Measurements from ENCODE around the gene SLMAP. TPM values are rescaled to one million over a fixed set of nuclear protein-coding genes. Genes with fewer than 3 reads are reported as not detected.
A peak's percentile ranks its signal among the peaks of the same experiment; 100 is the strongest.

Gene SLMAP
- total RNA-seq, 4 donors from 2014 or later, result 49.5 to 56.0 (median 51.0) TPM

GRCh38 chr3:57756528-57757401 is 656 bp downstream of the SLMAP start:
- WGBS, 2 donors, result 0 to 1% methylated on average over 37 to 51 of the region's 84 CpGs
- TF ChIP-seq POLR2A (IDR thresholded peaks at IDR 0.05), result no peak
- TF ChIP-seq CTCF (IDR thresholded peaks at IDR 0.05), result no peak
- intact Hi-C loops (cut with DNase I; ENCODE audit: low total_unique reads), result loop anchor here (5.0 kb wide), 1 partner anchor 64 kb away; the partner anchor contains the start of gene DENND6A
- peak; percentile 40 to 94 for DNase-seq (ENCODE audit: low spot score in 2 of 2)
- peak overlapping the region; percentile 77 for H3K4me3 ChIP-seq (ENCODE audit: low read depth, poor library complexity, severe bottlenecking)

GRCh38 chr3:57757642-57758297 is 1.7 kb downstream of the SLMAP start:
- no peak for TF ChIP-seq CTCF (IDR thresholded peaks at IDR 0.05)
- no peak for TF ChIP-seq POLR2A (IDR thresholded peaks at IDR 0.05)
- peak in 1 of 2 donors; percentile 20 for DNase-seq (ENCODE audit: low spot score in 2 of 2)
- peak overlapping the region; percentile 77 for H3K4me3 ChIP-seq (ENCODE audit: low read depth, poor library complexity, severe bottlenecking)
- intact Hi-C loops (cut with DNase I; ENCODE audit: low total_unique reads), result loop anchor here (5.0 kb wide), 1 partner anchor 65 kb away; the partner anchor contains the start of gene DENND6A
- 30 to 36% methylated on average over 26 of the region's 26 CpGs for WGBS, 2 donors

- no peak for DNase-seq (ENCODE audit: low spot score in 2 of 2)
- intact Hi-C loops (cut with DNase I; ENCODE audit: low total_unique reads), result loop anchor here (5.0 kb wide), 1 partner anchor 66 kb away; the partner anchor contains the start of gene DENND6A
- TF ChIP-seq POLR2A (IDR thresholded peaks at IDR 0.05) (no peak), CTCF (IDR thresholded peaks at IDR 0.05) (no peak)
- WGBS, 2 donors, result 45 to 51% methylated on average over 2 of the region's 2 CpGs
- H3K4me3 ChIP-seq (ENCODE audit: low read depth, poor library complexity, severe bottlenecking), result no peak overlapping the region
Observed at GRCh38 chr3:57758686-57759085, 2.6 kb downstream of the SLMAP start.

GRCh38 chr3:57764794-57765193 is 8.7 kb downstream of the SLMAP start:
- intact Hi-C loops (cut with DNase I; ENCODE audit: low total_unique reads), result no loop called here
- TF ChIP-seq POLR2A (IDR thresholded peaks at IDR 0.05) (no peak), CTCF (IDR thresholded peaks at IDR 0.05) (no peak)
- H3K4me3 ChIP-seq (ENCODE audit: low read depth, poor library complexity, severe bottlenecking), result no peak overlapping the region
- WGBS, 2 donors, result 90 to 95% methylated on average over 2 of the region's 2 CpGs
- no peak for DNase-seq (ENCODE audit: low spot score in 2 of 2)

GRCh38 chr3:57768595-57768994 is 12.5 kb downstream of the SLMAP start:
- TF ChIP-seq POLR2A (IDR thresholded peaks at IDR 0.05) (no peak), CTCF (IDR thresholded peaks at IDR 0.05) (no peak)
- intact Hi-C loops (cut with DNase I; ENCODE audit: low total_unique reads), result no loop called here
- 94 to 99% methylated on average over 3 of the region's 3 CpGs for WGBS, 2 donors
- no peak overlapping the region for H3K4me3 ChIP-seq (ENCODE audit: low read depth, poor library complexity, severe bottlenecking)
- no peak for DNase-seq (ENCODE audit: low spot score in 2 of 2)

Measured in lower leg skin (tissue), 4 donors.